Frontal cortex (tissue), 4 donors: Measurements from ENCODE around the gene RBM41. TPM values are rescaled to one million over a fixed set of nuclear protein-coding genes. Genes with fewer than 3 reads are reported as not detected.

Source experiments
- DNase-seq, 2 donors: peaks; one replicate each; pipeline ENCODE4 v3.0.0; 2012; ENCODE audit warnings: low spot score in 2 of 2
- FAIRE-seq: peaks from 2 replicates; lab custom pipeline; 2012; peaks lifted over from hg19 to GRCh38; lab: Jason Lieb, UNC
- total RNA-seq: library from RNA; depleted of rRNA; stranded (reverse); fragments of >200 nt; gene quantifications from one replicate; pipeline ENCODE4 v1.2.3, GENCODE V29; 2014
- donor health status: control.
- donor health status: control.
- donor health status: control.

Gene RBM41
- total RNA-seq, 1 donor from 2014 or later, result 20.4 TPM

DNA sequence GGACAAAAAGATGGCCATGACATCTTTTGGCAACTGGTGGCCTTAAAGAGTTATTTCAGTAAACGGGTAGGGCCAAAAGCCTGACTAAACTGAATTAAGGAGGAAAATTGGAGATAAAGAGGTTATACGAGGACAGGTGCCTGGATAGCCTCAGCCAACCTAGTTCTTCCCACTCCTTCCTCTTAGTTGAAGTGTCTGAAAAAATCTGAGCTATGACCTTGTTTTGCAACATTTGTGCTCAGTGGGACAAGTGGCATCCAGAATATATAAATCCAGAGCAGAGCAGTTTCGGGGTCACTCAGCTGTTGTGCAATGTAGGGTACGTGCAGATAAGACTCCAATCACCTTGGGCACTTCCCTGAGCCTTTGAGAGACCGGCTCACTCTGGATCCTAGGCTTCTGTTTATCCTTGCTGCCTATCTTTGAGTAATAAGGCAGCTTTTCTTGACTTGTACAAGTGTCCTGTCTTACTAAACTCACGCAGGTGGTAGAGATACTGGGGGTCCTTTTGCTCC lies 68.4 kb downstream of the RBM41 start:
- no peak for FAIRE-seq
- no peak for DNase-seq

DNA sequence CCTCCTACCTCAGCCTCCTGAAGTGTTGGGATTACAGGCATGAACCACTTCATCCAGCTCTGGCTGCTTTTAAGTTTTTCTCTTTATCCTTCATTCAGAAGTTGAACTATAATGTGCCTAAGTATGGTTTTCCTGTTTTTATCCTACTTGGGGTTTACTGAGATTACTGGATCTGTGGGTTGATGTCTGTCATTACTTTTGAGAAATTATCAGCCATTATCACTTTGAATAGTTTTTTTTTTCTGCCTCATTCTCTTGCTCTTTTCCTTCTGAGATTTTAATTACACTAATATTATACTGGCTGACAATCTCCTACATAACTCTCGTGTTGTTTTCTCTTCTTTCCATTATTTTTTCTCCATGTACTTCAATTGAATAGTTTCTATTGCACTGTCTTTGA lies 71.0 kb downstream of the RBM41 start:
- DNase-seq (no peak), FAIRE-seq (no peak)

DNA sequence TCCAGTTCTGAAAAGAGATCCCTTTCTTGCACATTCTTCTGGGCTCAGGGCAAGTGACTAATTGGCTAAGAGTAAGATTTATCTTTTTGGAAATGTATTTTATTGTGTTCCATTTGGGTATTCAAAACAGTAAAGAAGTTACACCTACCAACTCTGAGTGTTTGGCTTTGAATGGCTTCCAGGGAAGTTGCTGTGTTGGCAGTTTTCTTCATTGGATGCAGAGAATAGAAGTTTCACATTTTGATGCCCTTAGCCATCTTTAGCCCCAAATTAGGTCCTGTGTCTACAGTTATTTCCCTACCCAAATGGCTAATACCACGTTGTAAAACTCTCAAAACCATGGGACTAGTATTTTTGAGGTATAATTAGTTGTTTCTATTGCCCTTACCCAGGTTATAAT lies 88.9 kb downstream of the RBM41 start:
- FAIRE-seq, result no peak
- no peak for DNase-seq

DNA sequence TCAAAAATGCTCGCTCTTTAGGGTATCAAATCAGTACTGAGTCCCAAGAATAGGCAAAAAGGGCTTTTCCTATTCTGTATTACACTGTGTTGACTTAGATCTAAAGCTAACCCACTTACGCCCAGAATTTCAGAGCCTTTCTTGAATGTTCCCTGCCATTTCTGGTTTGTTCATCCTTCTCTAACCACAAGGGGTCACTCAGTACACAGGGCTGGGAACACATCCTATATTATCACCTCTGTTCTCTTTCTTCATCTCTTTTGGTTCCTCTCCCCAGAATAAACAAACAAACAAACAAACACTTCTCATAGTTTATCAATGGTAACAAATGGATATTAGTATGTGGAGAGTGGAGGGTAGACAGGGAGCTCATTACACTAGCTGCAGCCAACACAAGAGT lies 93.1 kb downstream of the RBM41 start:
- no peak for FAIRE-seq

DNA sequence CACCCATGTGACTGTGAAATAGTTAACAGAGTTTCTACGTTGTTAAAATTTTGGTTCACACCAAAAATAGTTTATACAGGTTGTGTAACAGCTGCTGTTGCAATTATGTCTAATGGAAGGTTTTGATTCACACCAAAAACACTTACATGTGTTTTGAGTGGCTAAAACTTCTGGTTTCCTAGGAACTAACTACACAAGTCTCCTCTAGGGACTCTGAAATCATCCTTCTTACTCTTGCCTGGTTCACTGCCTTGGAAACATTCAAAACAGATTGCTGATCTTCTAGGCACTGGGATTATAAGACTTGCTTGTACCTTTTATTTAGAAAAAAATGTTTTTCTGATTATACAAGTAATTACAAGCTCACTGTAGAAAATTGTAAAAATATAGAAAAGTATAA lies 103.7 kb downstream of the RBM41 start:
- DNase-seq (no peak), FAIRE-seq (no peak)

More for the DNA sequence above, 93.1 kb downstream of the RBM41 start:
- DNase-seq, result peak in 1 of 2 donors; percentile 2

Other genes starting within 250 kb of the RBM41 start
- gene RIPPLY1, start 215.5 kb downstream of the RBM41 start, total RNA-seq, result not detected
- gene CLDN2, start 198.4 kb downstream of the RBM41 start, total RNA-seq, result not detected
- 4.1 TPM for gene MORC4, start 118.6 kb downstream of the RBM41 start, total RNA-seq
- 1.6 TPM for gene NUP62CL, start 87.6 kb upstream of the RBM41 start, total RNA-seq
- not detected for gene DNAAF6, start 87.8 kb upstream of the RBM41 start, total RNA-seq